Astrocyte (in vitro differentiated cells and primary cell): ENCODE measurements around the gene RPLP2.

Source experiments
- EZH2 ChIP-seq: IDR thresholded peaks from 2 replicates; pipeline ENCODE4 v1.6.1; 2012; ENCODE audit warnings: mild to moderate bottlenecking, low read length, inconsistent platforms; ENCODE audit not compliant: insufficient read depth
- TF ChIP-seq, protein P1 (sequence below): IDR thresholded peaks from 2 replicates; pipeline ENCODE4 v1.5.1; 2011; ENCODE audit warnings: low read depth, mild to moderate bottlenecking, inconsistent platforms, low read length, moderate library complexity; ENCODE audit not compliant: insufficient read depth

GRCh38 chr11:819129-819931, 9.6 kb downstream of the RPLP2 start:
- TF ChIP-seq EZH2: no peak
- TF ChIP-seq, protein P1, sequence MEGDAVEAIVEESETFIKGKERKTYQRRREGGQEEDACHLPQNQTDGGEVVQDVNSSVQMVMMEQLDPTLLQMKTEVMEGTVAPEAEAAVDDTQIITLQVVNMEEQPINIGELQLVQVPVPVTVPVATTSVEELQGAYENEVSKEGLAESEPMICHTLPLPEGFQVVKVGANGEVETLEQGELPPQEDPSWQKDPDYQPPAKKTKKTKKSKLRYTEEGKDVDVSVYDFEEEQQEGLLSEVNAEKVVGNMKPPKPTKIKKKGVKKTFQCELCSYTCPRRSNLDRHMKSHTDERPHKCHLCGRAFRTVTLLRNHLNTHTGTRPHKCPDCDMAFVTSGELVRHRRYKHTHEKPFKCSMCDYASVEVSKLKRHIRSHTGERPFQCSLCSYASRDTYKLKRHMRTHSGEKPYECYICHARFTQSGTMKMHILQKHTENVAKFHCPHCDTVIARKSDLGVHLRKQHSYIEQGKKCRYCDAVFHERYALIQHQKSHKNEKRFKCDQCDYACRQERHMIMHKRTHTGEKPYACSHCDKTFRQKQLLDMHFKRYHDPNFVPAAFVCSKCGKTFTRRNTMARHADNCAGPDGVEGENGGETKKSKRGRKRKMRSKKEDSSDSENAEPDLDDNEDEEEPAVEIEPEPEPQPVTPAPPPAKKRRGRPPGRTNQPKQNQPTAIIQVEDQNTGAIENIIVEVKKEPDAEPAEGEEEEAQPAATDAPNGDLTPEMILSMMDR: no peak
